ENCODE data around the gene MRM2. TPM values are rescaled to one million over a fixed set of nuclear protein-coding genes. Genes with fewer than 3 reads are reported as not detected.

MRM2 gene
- polyA plus RNA-seq, 3 donors, result 9.2 to 32.5 (median 26.7) TPM

DNA sequence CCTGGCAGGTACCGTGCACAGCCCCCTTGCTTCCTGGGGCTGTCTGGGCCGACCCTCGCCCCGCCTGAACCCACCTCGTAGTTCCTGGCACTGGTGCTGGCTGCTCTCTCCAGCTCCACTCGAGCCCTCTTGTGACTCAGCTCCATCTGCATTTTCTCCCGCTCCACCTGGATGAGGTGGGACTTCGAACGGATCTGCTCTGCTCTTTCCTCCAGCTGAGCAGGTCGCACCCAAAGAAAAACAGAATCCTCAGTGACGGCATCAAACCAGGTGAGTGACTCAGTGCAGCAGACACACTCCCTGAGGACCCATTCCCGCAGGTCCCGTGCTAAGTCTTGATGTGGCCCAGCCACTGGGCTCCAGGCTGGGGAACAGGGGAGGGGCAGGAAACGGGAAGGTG is 16.7 kb downstream of the MRM2 start:
- H3K4me3 Mint-ChIP-seq, result no peak overlapping the region
- TF ChIP-seq CTCF (IDR thresholded peaks at IDR 0.05), result no peak
- H3K36me3 ChIP-seq (replicated peaks in 1 of 2; ENCODE audit: control insufficient read depth in 1 of 2, insufficient read depth in 2 of 2, low read length in 2 of 2), result peaks cover 84 to 95% of the 10 kb centered on the region in 2 donors
- H3K9ac ChIP-seq (ENCODE audit: insufficient read depth, low read length, poor library complexity, severe bottlenecking), result no peak overlapping the region
- H3K27ac ChIP-seq (ENCODE audit: low read depth in 1 of 2, low read length in 2 of 2), result no peak overlapping the region
- H3K27ac Mint-ChIP-seq, result peak overlapping the region in 1 of 7 donors; percentile 18
- peaks cover 21% of the 10 kb centered on the region for H3K79me2 ChIP-seq (ENCODE audit: insufficient read depth, low read length)
- H3K4me3 ChIP-seq (replicated peaks in 1 of 3; ENCODE audit: low read depth in 2 of 3, low read length in 3 of 3), result no peak overlapping the region
- intact Hi-C loops (cut with micrococcal nuclease), result no loop called here
- peaks cover 0 to 2% (median 0%) of the 10 kb centered on the region in 3 donors for H3K27me3 Mint-ChIP-seq (ENCODE audit: low read depth in 3 of 3)
- peaks cover 0 to 2% (median 0%) of the 10 kb centered on the region in 7 donors for H3K9me3 Mint-ChIP-seq
- WGBS (ENCODE audit: insufficient coverage), result 98% methylated on average over 13 of the region's 14 CpGs
- H3K36me3 Mint-ChIP-seq, result peaks cover 85 to 97% of the 10 kb centered on the region in 2 donors
- no peak overlapping the region for H2AFZ ChIP-seq (ENCODE audit: insufficient read depth, low read depth, low read length, poor library complexity, severe bottlenecking)
- peaks cover 15% of the 10 kb centered on the region for H4K20me1 ChIP-seq (ENCODE audit: insufficient read depth, low read length)
- H3K4me2 ChIP-seq (replicated peaks; ENCODE audit: extremely low read depth, low read length, poor library complexity, severe bottlenecking), result no peak overlapping the region
- H3K4me1 Mint-ChIP-seq, result peaks cover 8% of the 10 kb centered on the region
- DNase-seq, result no peak
- no peaks in the 10 kb centered on the region for H3K27me3 ChIP-seq (ENCODE audit: control insufficient read depth in 2 of 2, insufficient read depth in 2 of 2, low read length in 2 of 2)
- no peaks in the 10 kb centered on the region for H3K4me1 ChIP-seq (ENCODE audit: control insufficient read depth in 1 of 2, insufficient read depth in 2 of 2, low read length in 2 of 2)
- no peaks in the 10 kb centered on the region for H3K9me3 ChIP-seq (replicated peaks in 1 of 2; ENCODE audit: control insufficient read depth in 1 of 2, insufficient read depth in 1 of 2, low read length in 2 of 2)

- Mint-ChIP-seq H3K27me3 (ENCODE audit: low read depth in 3 of 3) (peaks cover 0 to 2% (median 0%) of the 10 kb centered on the region in 3 donors), H3K9me3 (peaks cover 0 to 2% (median 0%) of the 10 kb centered on the region in 7 donors), H3K4me3 (no peak overlapping the region), H3K4me1 (peaks cover 4% of the 10 kb centered on the region), H3K36me3 (peaks cover 83 to 97% of the 10 kb centered on the region in 2 donors), H3K27ac (no peak overlapping the region)
- peaks cover 20% of the 10 kb centered on the region for H3K79me2 ChIP-seq (ENCODE audit: insufficient read depth, low read length)
- no peak overlapping the region for H3K27ac ChIP-seq (ENCODE audit: low read depth in 1 of 2, low read length in 2 of 2)
- H4K20me1 ChIP-seq (ENCODE audit: insufficient read depth, low read length), result peaks cover 15% of the 10 kb centered on the region
- no peak overlapping the region for H3K9ac ChIP-seq (ENCODE audit: insufficient read depth, low read length, poor library complexity, severe bottlenecking)
- H3K4me2 ChIP-seq (replicated peaks; ENCODE audit: extremely low read depth, low read length, poor library complexity, severe bottlenecking), result no peak overlapping the region
- TF ChIP-seq CTCF (IDR thresholded peaks at IDR 0.05), result no peak
- H3K9me3 ChIP-seq (replicated peaks in 1 of 2; ENCODE audit: control insufficient read depth in 1 of 2, insufficient read depth in 1 of 2, low read length in 2 of 2), result no peaks in the 10 kb centered on the region
- H3K27me3 ChIP-seq (ENCODE audit: control insufficient read depth in 2 of 2, insufficient read depth in 2 of 2, low read length in 2 of 2), result no peaks in the 10 kb centered on the region
- H2AFZ ChIP-seq (ENCODE audit: insufficient read depth, low read depth, low read length, poor library complexity, severe bottlenecking), result no peak overlapping the region
- H3K4me1 ChIP-seq (ENCODE audit: control insufficient read depth in 1 of 2, insufficient read depth in 2 of 2, low read length in 2 of 2), result no peaks in the 10 kb centered on the region
- H3K36me3 ChIP-seq (replicated peaks in 1 of 2; ENCODE audit: control insufficient read depth in 1 of 2, insufficient read depth in 2 of 2, low read length in 2 of 2), result peaks cover 87 to 95% of the 10 kb centered on the region in 2 donors
- intact Hi-C loops (cut with micrococcal nuclease), result no loop called here
- WGBS (ENCODE audit: insufficient coverage), result 97% methylated on average over 3 of the region's 4 CpGs
- no peak for DNase-seq
- H3K4me3 ChIP-seq (replicated peaks in 1 of 3; ENCODE audit: low read depth in 2 of 3, low read length in 3 of 3), result no peak overlapping the region
These were observed 17.1 kb downstream of the MRM2 start for GRCh38 chr7:2224934-2225333.
